Skeletal muscle tissue (tissue), 4 donors: Measurements from ENCODE around the gene CCDC63. TPM values are rescaled to one million over a fixed set of nuclear protein-coding genes. Genes with fewer than 3 reads are reported as not detected.
"Not testable (repeated sequence)": the region's sequence is repeated elsewhere in the genome, so short reads cannot be mapped to it uniquely, and the experiment has no call there.

Experiments used
- H3K27ac ChIP-seq: one replicate; pipeline ENCODE4 v1.7.0; 2013; ENCODE audit warnings: mild to moderate bottlenecking, low read depth, low read length, inconsistent platforms
- H3K27me3 ChIP-seq, 3 donors: one replicate each; pipeline ENCODE4 v1.7.0; 2013; ENCODE audit warnings: low read length in 3 of 3; ENCODE audit not compliant: control insufficient read depth in 3 of 3, insufficient read depth in 3 of 3
- H3K36me3 ChIP-seq, 3 donors: one replicate each; pipeline ENCODE4 v1.7.0; 2013; ENCODE audit warnings: low read length in 3 of 3; ENCODE audit not compliant: control insufficient read depth in 3 of 3, insufficient read depth in 3 of 3
- H3K4me1 ChIP-seq, 3 donors: one replicate each; pipeline ENCODE4 v1.7.0; 2013; ENCODE audit warnings: low read length in 3 of 3, mild to moderate bottlenecking in 3 of 3; ENCODE audit not compliant: control insufficient read depth in 3 of 3, insufficient read depth in 3 of 3
- H3K4me3 ChIP-seq, 3 donors: one replicate each; pipeline ENCODE4 v1.7.0; 2013; ENCODE audit warnings: low read length in 3 of 3
- H3K9ac ChIP-seq, 3 donors: one replicate each; pipeline ENCODE4 v1.7.0; 2013; ENCODE audit warnings: low read length in 3 of 3, mild to moderate bottlenecking in 3 of 3, moderate library complexity in 2 of 3, low read depth in 1 of 3
- H3K9me3 ChIP-seq, 3 donors: one replicate each; pipeline ENCODE4 v1.7.0; 2013; ENCODE audit warnings: low read length in 3 of 3; ENCODE audit not compliant: control insufficient read depth in 3 of 3
- total RNA-seq: library from RNA; depleted of rRNA; stranded (reverse); fragments of >200 nt; gene quantifications from one replicate; pipeline ENCODE4 v1.2.3, GENCODE V29; 2014
- donor health status: Osteomylitis.

The CCDC63 gene
- total RNA-seq, 1 donor from 2014 or later: not detected

GRCh38 chr12:110856542-110856941 lies 9.8 kb downstream of the CCDC63 start:
- Histone ChIP-seq H3K9ac (no peak overlapping the region), H3K36me3 (no peaks in the 10 kb centered on the region), H3K4me3 (no peak overlapping the region), H3K9me3 (no peaks in the 10 kb centered on the region), H3K4me1 (no peaks in the 10 kb centered on the region), H3K27me3 (peaks cover 0 to 2% (median 1%) of the 10 kb centered on the region in 3 donors), H3K27ac (no peak overlapping the region)

- Histone ChIP-seq H3K9ac (no peak overlapping the region), H3K27me3 (peaks cover 0 to 2% (median 0%) of the 10 kb centered on the region in 3 donors), H3K27ac (no peak overlapping the region), H3K36me3 (no peaks in the 10 kb centered on the region), H3K4me1 (no peaks in the 10 kb centered on the region), H3K4me3 (no peak overlapping the region), H3K9me3 (no peaks in the 10 kb centered on the region)
Measured at GRCh38 chr12:110857528-110857927, 10.7 kb downstream of the CCDC63 start.

- H3K36me3 ChIP-seq, H3K4me3 ChIP-seq, H3K4me1 ChIP-seq, H3K9ac ChIP-seq, H3K27me3 ChIP-seq, H3K27ac ChIP-seq, H3K9me3 ChIP-seq: not testable (repeated sequence)
Measured at GRCh38 chr12:110857954-110858353, 11.2 kb downstream of the CCDC63 start.

- Histone ChIP-seq H3K9ac (no peak overlapping the region), H3K4me1 (no peaks in the 10 kb centered on the region), H3K36me3 (no peaks in the 10 kb centered on the region), H3K27me3 (no peaks in the 10 kb centered on the region), H3K9me3 (no peaks in the 10 kb centered on the region), H3K4me3 (no peak overlapping the region), H3K27ac (no peak overlapping the region)
Measured at GRCh38 chr12:110858848-110859247, 12.1 kb downstream of the CCDC63 start.

GRCh38 chr12:110860833-110861296 lies 14.1 kb downstream of the CCDC63 start:
- Histone ChIP-seq H3K4me3 (no peak overlapping the region), H3K36me3 (no peaks in the 10 kb centered on the region), H3K27me3 (no peaks in the 10 kb centered on the region), H3K27ac (no peak overlapping the region), H3K9ac (no peak overlapping the region), H3K9me3 (no peaks in the 10 kb centered on the region), H3K4me1 (no peaks in the 10 kb centered on the region)

- Histone ChIP-seq H3K4me3 (no peak overlapping the region), H3K4me1 (no peaks in the 10 kb centered on the region), H3K9me3 (no peaks in the 10 kb centered on the region), H3K36me3 (no peaks in the 10 kb centered on the region), H3K27me3 (no peaks in the 10 kb centered on the region), H3K27ac (no peak overlapping the region), H3K9ac (no peak overlapping the region)
Measured at GRCh38 chr12:110861729-110862128, 14.9 kb downstream of the CCDC63 start.

- Histone ChIP-seq H3K9ac (no peak overlapping the region), H3K4me3 (no peak overlapping the region), H3K4me1 (no peaks in the 10 kb centered on the region)
Measured at GRCh38 chr12:110862329-110862728, 15.5 kb downstream of the CCDC63 start.

GRCh38 chr12:110863161-110863560 lies 16.4 kb downstream of the CCDC63 start:
- no peak overlapping the region for H3K27ac ChIP-seq
- no peaks in the 10 kb centered on the region for H3K4me1 ChIP-seq
- H3K9ac ChIP-seq: no peak overlapping the region
- H3K36me3 ChIP-seq: no peaks in the 10 kb centered on the region
- H3K27me3 ChIP-seq: no peaks in the 10 kb centered on the region
- no peak overlapping the region for H3K4me3 ChIP-seq
- no peaks in the 10 kb centered on the region for H3K9me3 ChIP-seq

More at GRCh38 chr12:110862329-110862728, 15.5 kb downstream of the CCDC63 start:
- Histone ChIP-seq H3K9me3 (no peaks in the 10 kb centered on the region), H3K27me3 (no peaks in the 10 kb centered on the region), H3K27ac (no peak overlapping the region), H3K36me3 (no peaks in the 10 kb centered on the region)

- Histone ChIP-seq H3K9ac (no peak overlapping the region), H3K4me3 (no peak overlapping the region), H3K27ac (no peak overlapping the region), H3K9me3 (no peaks in the 10 kb centered on the region), H3K36me3 (no peaks in the 10 kb centered on the region), H3K4me1 (no peaks in the 10 kb centered on the region), H3K27me3 (no peaks in the 10 kb centered on the region)
Measured at GRCh38 chr12:110865521-110865920, 18.7 kb downstream of the CCDC63 start.

- no peaks in the 10 kb centered on the region for H3K9me3 ChIP-seq
- H3K27ac ChIP-seq: no peak overlapping the region
- no peaks in the 10 kb centered on the region for H3K36me3 ChIP-seq
- H3K4me3 ChIP-seq: no peak overlapping the region
- no peak overlapping the region for H3K9ac ChIP-seq
- no peaks in the 10 kb centered on the region for H3K27me3 ChIP-seq
- no peaks in the 10 kb centered on the region for H3K4me1 ChIP-seq
Measured at GRCh38 chr12:110869026-110869425, 22.2 kb downstream of the CCDC63 start.

- no peak overlapping the region for H3K9ac ChIP-seq
- H3K36me3 ChIP-seq: no peaks in the 10 kb centered on the region
- no peaks in the 10 kb centered on the region for H3K27me3 ChIP-seq
- no peaks in the 10 kb centered on the region for H3K4me1 ChIP-seq
- H3K9me3 ChIP-seq: no peaks in the 10 kb centered on the region
- H3K27ac ChIP-seq: no peak overlapping the region
- no peak overlapping the region for H3K4me3 ChIP-seq
Measured at GRCh38 chr12:110869803-110870202, 23.0 kb downstream of the CCDC63 start.
